Activated B cell treated with CpG ODN at 0.5 μM for 24 hours (primary cell): ENCODE results near the gene MBTPS1. TPM values are rescaled to one million over a fixed set of nuclear protein-coding genes. Genes with fewer than 3 reads are reported as not detected.

Experiments used
- ATAC-seq: fragments of 200-7000 bp; cut with Tn5 transposase; one replicate; pipeline ENCODE4 v1.10.0; 2021; ENCODE audit warnings: low read depth, mild to moderate bottlenecking, moderate library complexity
- CTCF ChIA-PET: fragments of 350-600 bp; sonication (Branson Sonifier 250); formaldehyde crosslinking; loops from one replicate; lab custom pipeline; 2021; ENCODE audit warnings: antibody characterized with exemption; lab: Charles Lee
- POLR2A ChIA-PET: fragments of 350-600 bp; sonication (Branson Sonifier 250); formaldehyde crosslinking; loops from one replicate; lab custom pipeline; 2021; ENCODE audit warnings: antibody characterized with exemption; lab: Charles Lee
- DNase-seq: peaks from one replicate; pipeline ENCODE4 v3.0.0; 2022
- H3K27ac Mint-ChIP-seq: one replicate; pipeline ENCODE4 v1.8.0; 2020; ENCODE audit warnings: mixed read lengths
- H3K27me3 Mint-ChIP-seq: one replicate; pipeline ENCODE4 v1.8.0; 2021; ENCODE audit warnings: mixed read lengths
- H3K36me3 Mint-ChIP-seq: one replicate; pipeline ENCODE4 v1.8.0; 2021; ENCODE audit warnings: low read depth, mixed read lengths
- H3K4me1 Mint-ChIP-seq: one replicate; pipeline ENCODE4 v1.8.0; 2021; ENCODE audit warnings: mixed read lengths
- H3K4me3 Mint-ChIP-seq: one replicate; pipeline ENCODE4 v1.8.0; 2020; ENCODE audit warnings: mild to moderate bottlenecking, mixed read lengths
- H3K9me3 Mint-ChIP-seq: one replicate; pipeline ENCODE4 v1.8.0; 2020; ENCODE audit warnings: mixed read lengths
- intact Hi-C: fragments of 100-400 bp; cut with micrococcal nuclease; formaldehyde crosslinking; loops from one replicate; pipeline ENCODE4 v1.15.1; 2024
- total RNA-seq: library from RNA; stranded (reverse); gene quantifications from 2 replicates; pipeline ENCODE4 v1.2.3, GENCODE V29; 2022
- TF ChIP-seq, protein P1 (sequence below): fragments of 200-600 bp; IDR thresholded peaks from one replicate; pipeline ENCODE4 v1.8.0; 2022; ENCODE audit warnings: antibody characterized with exemption, mild to moderate bottlenecking

MBTPS1 gene
- total RNA-seq, 1 donor from 2014 or later, result 79.2 TPM

DNA sequence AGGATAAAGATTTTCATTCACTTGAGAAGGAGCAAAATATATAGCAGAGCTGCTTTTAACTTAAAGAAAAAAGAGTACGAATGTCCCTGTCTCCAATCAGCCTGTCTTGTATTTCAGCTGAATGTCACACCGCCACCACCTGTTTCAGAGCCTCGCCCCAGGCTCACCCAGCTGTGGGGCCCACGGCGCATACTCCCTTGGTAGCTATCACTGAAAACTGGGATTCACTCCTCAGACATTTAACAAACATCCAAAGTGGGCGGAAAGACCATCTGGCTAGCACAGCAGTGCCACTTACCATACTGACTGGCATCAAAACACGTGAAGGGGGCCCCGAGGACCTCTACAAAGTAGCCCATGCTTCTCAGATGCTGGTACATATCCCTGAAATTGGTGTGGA lies 48.7 kb downstream of the MBTPS1 start:
- Mint-ChIP-seq H3K27ac (no peak overlapping the region), H3K27me3 (no peaks in the 10 kb centered on the region), H3K4me1 (peaks cover 4% of the 10 kb centered on the region), H3K9me3 (no peaks in the 10 kb centered on the region), H3K4me3 (no peak overlapping the region), H3K36me3 (peaks cover 92% of the 10 kb centered on the region)
- TF ChIP-seq, protein P1, sequence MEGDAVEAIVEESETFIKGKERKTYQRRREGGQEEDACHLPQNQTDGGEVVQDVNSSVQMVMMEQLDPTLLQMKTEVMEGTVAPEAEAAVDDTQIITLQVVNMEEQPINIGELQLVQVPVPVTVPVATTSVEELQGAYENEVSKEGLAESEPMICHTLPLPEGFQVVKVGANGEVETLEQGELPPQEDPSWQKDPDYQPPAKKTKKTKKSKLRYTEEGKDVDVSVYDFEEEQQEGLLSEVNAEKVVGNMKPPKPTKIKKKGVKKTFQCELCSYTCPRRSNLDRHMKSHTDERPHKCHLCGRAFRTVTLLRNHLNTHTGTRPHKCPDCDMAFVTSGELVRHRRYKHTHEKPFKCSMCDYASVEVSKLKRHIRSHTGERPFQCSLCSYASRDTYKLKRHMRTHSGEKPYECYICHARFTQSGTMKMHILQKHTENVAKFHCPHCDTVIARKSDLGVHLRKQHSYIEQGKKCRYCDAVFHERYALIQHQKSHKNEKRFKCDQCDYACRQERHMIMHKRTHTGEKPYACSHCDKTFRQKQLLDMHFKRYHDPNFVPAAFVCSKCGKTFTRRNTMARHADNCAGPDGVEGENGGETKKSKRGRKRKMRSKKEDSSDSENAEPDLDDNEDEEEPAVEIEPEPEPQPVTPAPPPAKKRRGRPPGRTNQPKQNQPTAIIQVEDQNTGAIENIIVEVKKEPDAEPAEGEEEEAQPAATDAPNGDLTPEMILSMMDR, result no peak
- no peak for ATAC-seq
- CTCF ChIA-PET, result no interaction called here
- intact Hi-C loops, result loop anchor here (10.0 kb wide), 1 partner anchor 143 kb away; no protein-coding TSS in a partner anchor
- POLR2A ChIA-PET, result no interaction called here
- no peak for DNase-seq

DNA sequence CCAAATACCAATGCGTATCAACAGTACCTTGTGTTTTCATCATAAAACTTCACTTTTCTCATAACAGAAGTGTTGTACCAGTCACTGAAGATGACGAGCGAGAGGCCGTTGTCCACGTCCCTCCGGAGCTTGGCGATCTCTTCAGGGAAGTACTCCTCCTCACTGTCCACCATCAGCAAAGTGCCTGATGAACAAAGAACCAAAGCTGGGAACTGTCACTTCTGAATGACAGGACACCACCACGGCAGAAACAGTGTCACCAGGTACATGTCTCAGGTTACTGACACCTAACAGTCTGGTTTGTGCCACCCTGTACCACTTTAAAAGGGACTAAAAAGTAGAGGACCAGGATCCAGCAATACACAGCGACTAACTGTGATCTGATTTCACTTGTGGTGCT lies 49.1 kb downstream of the MBTPS1 start:
- Mint-ChIP-seq H3K27ac (no peak overlapping the region), H3K4me3 (no peak overlapping the region), H3K27me3 (no peaks in the 10 kb centered on the region), H3K36me3 (peaks cover 94% of the 10 kb centered on the region), H3K4me1 (peaks cover 4% of the 10 kb centered on the region), H3K9me3 (no peaks in the 10 kb centered on the region)
- DNase-seq, result no peak
- ChIA-PET CTCF (no interaction called here), POLR2A (no interaction called here)
- ATAC-seq, result no peak
- TF ChIP-seq, protein P1, result no peak
- intact Hi-C loops, result loop anchor here (10.0 kb wide), 1 partner anchor 143 kb away; no protein-coding TSS in a partner anchor

DNA sequence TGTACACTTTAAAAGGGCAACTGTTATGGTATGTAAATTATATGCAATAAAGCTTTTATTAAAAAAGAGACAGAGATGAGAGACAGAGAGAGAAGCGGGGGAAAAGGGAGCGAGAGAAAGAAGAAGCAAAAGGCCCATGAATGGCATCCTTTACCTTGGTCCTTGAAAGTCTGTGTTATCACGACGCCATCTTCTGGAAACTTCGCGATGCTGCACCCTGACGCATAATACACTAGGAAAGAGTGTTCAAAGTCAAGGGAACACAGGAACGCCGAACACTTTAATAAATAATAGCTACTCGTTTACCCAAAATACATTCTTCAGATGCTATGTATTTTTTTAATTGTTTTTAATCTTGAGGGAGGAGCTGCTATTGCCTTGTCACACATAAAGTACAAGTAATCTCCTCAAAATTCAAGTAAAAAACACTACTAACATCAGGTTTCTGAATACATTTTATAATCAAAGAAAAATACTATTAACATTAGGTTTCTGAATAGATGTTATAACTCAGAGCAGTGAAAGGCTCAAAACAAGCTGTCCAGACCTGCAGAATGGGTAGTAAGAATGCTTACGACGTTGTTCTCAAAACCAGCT lies 51.1 kb downstream of the MBTPS1 start:
- ChIA-PET CTCF (interaction anchor here (0.9 to 2.2 kb wide), 11 partner anchors 12 to 241 kb away, joined by 3 to 12 read pairs (median 5); partner anchors contain the start of genes MBTPS1 and TAF1C), POLR2A (interaction anchor here (0.5 kb wide), 1 partner anchor 1585 kb away, joined by 7 read pairs; no protein-coding TSS in a partner anchor)
- H3K27ac Mint-ChIP-seq, result no peak overlapping the region
- intact Hi-C loops, result loop anchor here (1.0 to 10.0 kb wide), 2 partner anchors 109 to 141 kb away; no protein-coding TSS in a partner anchor
- H3K36me3 Mint-ChIP-seq, result peaks cover 92% of the 10 kb centered on the region
- H3K27me3 Mint-ChIP-seq, result no peaks in the 10 kb centered on the region
- DNase-seq, result no peak
- H3K4me3 Mint-ChIP-seq, result no peak overlapping the region
- TF ChIP-seq, protein P1, result no peak
- no peaks in the 10 kb centered on the region for H3K9me3 Mint-ChIP-seq
- H3K4me1 Mint-ChIP-seq, result peaks cover 4% of the 10 kb centered on the region
- ATAC-seq, result no peak

DNA sequence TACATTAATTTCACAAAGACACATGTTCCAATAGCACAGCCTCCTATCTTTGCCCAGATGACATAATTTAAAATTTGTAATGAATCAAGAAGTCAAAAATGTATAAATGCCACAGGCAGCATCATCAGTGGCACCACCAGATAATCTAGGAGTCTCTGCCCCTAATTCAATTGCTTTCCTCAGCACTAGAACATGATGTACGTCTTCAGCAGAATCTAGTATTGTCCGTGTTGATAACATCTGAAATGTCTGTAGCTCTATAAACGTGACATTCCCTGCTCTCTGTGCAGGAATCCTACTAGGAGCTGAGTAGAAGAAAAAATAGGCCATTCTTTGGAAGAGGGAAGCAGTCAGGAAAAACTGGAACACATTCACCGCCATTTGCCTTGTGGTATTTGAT lies 52.8 kb downstream of the MBTPS1 start:
- Mint-ChIP-seq H3K4me3 (no peak overlapping the region), H3K27me3 (no peaks in the 10 kb centered on the region), H3K9me3 (no peaks in the 10 kb centered on the region), H3K36me3 (peaks cover 92% of the 10 kb centered on the region), H3K4me1 (no peaks in the 10 kb centered on the region), H3K27ac (no peak overlapping the region)
- ChIA-PET POLR2A (no interaction called here), CTCF (interaction anchor here (0.7 to 2.2 kb wide), 3 partner anchors 13 to 237 kb away, joined by 3 to 6 read pairs (median 3); no protein-coding TSS in a partner anchor)
- intact Hi-C loops, result loop anchor here (10.0 kb wide), 1 partner anchor 139 kb away; no protein-coding TSS in a partner anchor
- TF ChIP-seq, protein P1, result no peak
- ATAC-seq (no peak), DNase-seq (no peak)
